Adrenal gland (tissue), 5 donors: Measurements from ENCODE around the gene NELFE.

Experiments
- CTCF ChIP-seq, 6 experiments: fragments of 450-650 bp in 4 of 6; fragments of 200-600 bp in 2 of 6; sonication (generic) in 1 of 6; IDR thresholded peaks; 1 replicate in 5 of 6; 2 replicates in 1 of 6; pipeline versions ENCODE4 v1.5.1 to v1.8.0; 2016 to 2021; ENCODE audit warnings: antibody characterized with exemption in 6 of 6, mild to moderate bottlenecking in 2 of 6, moderate library complexity in 1 of 6
- POLR2A ChIP-seq, 2 donors: fragments of 450-650 bp; IDR thresholded peaks; one replicate each; pipeline ENCODE4 v1.6.1; 2017; ENCODE audit warnings: antibody characterized with exemption in 2 of 2, mild to moderate bottlenecking in 2 of 2, moderate library complexity in 1 of 2
- donor health status: DM: no; HTN: no; CAD: no.

GRCh38 chr6:31947864-31948263 lies 10.9 kb downstream of the NELFE start:
- no peak for TF ChIP-seq CTCF (IDR thresholded peaks at IDR 0.05)
- no peak for TF ChIP-seq POLR2A (IDR thresholded peaks at IDR 0.05)
